Heart left ventricle (tissue), 13 donors: Measurements from ENCODE around the gene CNTN4.

Source experiments
- CTCF ChIP-seq, 12 donors: fragments of 200-600 bp; sonication (generic) in 4 of 12; IDR thresholded peaks; one replicate each; pipeline versions ENCODE4 v1.5.0 to v1.8.0; 2018 to 2022; ENCODE audit warnings: antibody characterized with exemption in 12 of 12, mild to moderate bottlenecking in 5 of 12
- POLR2A ChIP-seq, 2 donors: fragments of 450-650 bp; IDR thresholded peaks; one replicate each; pipeline ENCODE4 v1.6.1; 2017; ENCODE audit warnings: antibody characterized with exemption in 2 of 2, mild to moderate bottlenecking in 2 of 2, moderate library complexity in 2 of 2
- donor health status: ischemic (EF 13 %, LVEDD 7.1; RV severe dilation, severe dysfunction).
- donor health status: DM: no; HTN: yes; CAD: no.
- donor health status: DM: no; HTN: no; CAD: no.
- donor health status: ischemic (EF 25% LVEDD 6.9; RV normal size, moderate dysfunction).
- donor health status: ischemic (EF 25% LVEDD 5.7; RV mildly dilated, moderate dysfunction).
- donor health status: ischemic (EF 35%, LVEDD 5.7; RV mildly dilated, moderate dysfunction).
- donor health status: nonischemic (EF 11% LVEDD 7.7; RV severe dilation, severe dysfunction).
- donor health status: DM: yes; HTN: yes; CAD: no.
- donor health status: PGD.
- donor health status: ischemic (EF 29% LVEDD 5.4; RV normal size, mild dysfunction).
- donor health status: nonischemic (EF 23%, LVEDD 6.1; RV moderate dilation, normal function).

DNA sequence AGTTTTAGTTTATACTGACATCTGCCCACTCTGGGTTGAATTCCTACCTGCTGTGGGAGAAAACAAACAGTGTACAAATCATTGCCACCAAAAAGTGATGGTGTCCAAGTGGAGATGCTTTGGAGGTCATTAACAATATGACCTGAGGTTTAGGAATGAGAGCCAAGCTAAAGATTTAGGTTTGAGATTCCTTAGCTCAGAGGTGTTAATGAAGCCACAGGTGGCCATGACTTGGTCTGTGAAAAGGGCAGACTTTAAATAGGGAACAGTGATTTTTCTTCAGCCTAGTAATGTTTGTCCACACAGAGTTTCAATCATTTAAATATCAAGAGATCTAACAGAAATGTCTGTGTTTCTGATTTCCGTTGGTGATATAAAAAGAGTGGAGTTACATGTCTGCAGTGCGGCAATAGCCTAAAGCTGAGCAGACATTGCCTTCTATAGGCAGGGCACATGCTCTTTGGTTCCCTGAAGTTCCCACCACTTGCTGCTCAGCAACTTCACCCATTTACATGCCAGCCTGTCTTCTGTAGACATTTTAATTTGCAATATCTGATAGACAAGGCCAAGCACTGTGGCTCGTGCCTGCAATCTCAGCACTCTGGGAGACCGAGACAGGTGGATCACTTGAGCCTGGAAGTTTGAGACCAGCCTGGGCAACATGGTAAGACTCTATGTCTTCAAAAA, 588.3 kb downstream of the CNTN4 start:
- TF ChIP-seq CTCF (IDR thresholded peaks at IDR 0.05) (no peak), POLR2A (IDR thresholded peaks at IDR 0.05) (no peak)
